HUES6 (cell line): ENCODE measurements around the gene SP6.

ENCODE experiments used
- H3K27ac ChIP-seq: 2 replicates; pipeline ENCODE4 v1.7.0; 2013; ENCODE audit warnings: low read depth, mild to moderate bottlenecking, low read length, inconsistent platforms
- H3K27me3 ChIP-seq: 2 replicates; pipeline ENCODE4 v1.6.1; 2013; ENCODE audit warnings: low read length; ENCODE audit not compliant: control insufficient read depth, insufficient read depth
- H3K36me3 ChIP-seq: 2 replicates; pipeline ENCODE4 v1.6.1; 2013; ENCODE audit warnings: low read length; ENCODE audit not compliant: control insufficient read depth, insufficient read depth
- H3K4me1 ChIP-seq: 2 replicates; pipeline ENCODE4 v1.6.1; 2013; ENCODE audit warnings: low read length; ENCODE audit not compliant: control insufficient read depth, insufficient read depth
- H3K4me3 ChIP-seq: 2 replicates; pipeline ENCODE4 v1.5.1; 2013; ENCODE audit warnings: low read depth, low read length
- H3K9ac ChIP-seq: one replicate; pipeline ENCODE4 v1.6.1; 2013; ENCODE audit warnings: mild to moderate bottlenecking, low read length
- H3K9me3 ChIP-seq: 2 replicates; pipeline ENCODE4 v1.6.1; 2013; ENCODE audit warnings: low read depth, low read length; ENCODE audit not compliant: control insufficient read depth, insufficient read depth

Gene SP6

DNA sequence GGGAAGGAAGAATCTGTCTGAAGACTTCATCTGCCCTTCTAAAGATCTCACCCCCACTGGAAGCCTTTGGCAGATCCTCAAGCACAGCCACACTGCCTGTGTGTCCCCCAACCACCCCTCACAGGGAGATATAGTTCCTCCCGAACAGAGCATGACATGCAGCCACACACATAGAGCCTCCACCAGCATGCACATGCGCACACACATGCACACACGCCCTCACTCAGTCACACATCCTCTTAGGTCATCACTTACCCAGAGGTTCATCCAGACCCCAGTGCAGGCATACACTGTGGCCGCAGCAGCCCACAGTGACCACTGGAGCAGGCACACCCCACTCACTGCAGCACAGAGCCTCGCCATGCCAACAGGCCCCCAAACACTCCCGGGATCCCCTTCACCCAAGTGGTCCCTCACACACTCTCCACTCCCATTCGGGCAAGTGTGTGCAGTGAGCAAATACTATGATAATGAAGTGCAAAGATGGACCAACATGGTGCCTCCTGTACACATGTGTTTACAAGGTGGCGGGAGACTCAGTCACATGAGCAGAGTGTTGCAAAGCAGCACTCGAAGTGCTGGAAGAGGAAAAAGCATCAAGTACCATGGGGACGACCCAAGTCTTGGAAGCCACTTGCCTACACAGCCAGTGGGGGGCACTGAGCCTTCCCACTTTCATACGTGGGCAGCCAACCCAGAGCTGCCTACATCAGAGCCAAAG lies 17.0 kb upstream of the SP6 start:
- no peak overlapping the region for H3K27ac ChIP-seq
- no peaks in the 10 kb centered on the region for H3K36me3 ChIP-seq
- peaks cover 31% of the 10 kb centered on the region for H3K4me1 ChIP-seq
- H3K9me3 ChIP-seq, result no peaks in the 10 kb centered on the region
- H3K9ac ChIP-seq, result no peak overlapping the region
- peaks cover 49% of the 10 kb centered on the region for H3K27me3 ChIP-seq
- H3K4me3 ChIP-seq, result no peak overlapping the region

DNA sequence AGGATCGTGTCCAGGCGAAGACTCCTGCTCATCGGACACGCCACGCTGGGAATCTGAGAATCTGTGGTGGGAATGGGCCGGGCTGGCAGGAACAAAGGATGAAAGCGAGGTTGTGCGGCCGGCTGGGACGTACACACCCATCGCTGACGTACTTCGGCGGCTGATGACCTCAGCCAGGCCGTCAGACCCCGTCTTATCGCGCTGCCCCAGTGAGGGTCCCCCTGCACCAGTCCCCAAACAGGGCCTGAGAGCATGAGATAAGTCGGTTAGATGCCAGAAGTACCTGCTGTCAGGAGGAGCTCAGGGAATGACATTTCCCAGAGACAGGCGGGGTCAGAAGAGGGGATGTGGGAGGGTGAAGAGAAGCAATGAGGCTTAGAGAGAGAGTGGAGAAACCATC lies 16.0 kb upstream of the SP6 start:
- Histone ChIP-seq H3K9me3 (no peaks in the 10 kb centered on the region), H3K27ac (no peak overlapping the region), H3K4me3 (no peak overlapping the region), H3K27me3 (peaks cover 46% of the 10 kb centered on the region), H3K4me1 (peaks cover 28% of the 10 kb centered on the region), H3K9ac (no peak overlapping the region), H3K36me3 (no peaks in the 10 kb centered on the region)

DNA sequence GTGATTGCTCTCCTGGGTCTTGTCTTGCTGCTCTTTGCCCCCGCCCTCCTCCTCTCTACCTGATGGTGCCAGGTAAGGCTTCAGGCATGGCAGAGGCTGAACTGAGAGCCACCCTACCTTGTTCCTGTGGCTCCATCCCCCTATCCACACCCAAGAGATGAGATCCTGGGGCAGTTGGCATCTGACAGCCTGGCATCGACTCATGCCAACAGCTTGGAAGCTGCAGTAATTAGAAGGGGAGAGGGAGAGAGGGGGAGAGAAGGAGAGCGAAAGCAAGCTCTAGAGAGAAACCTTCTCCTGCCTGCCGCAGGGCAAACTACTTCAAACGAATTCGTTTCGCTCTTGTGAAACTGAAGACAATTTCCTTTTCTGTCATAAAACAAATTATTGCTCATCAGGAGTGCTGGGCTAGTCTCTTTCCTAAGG lies 13.8 kb upstream of the SP6 start:
- Histone ChIP-seq H3K9ac (no peak overlapping the region), H3K4me3 (no peak overlapping the region), H3K4me1 (peaks cover 18% of the 10 kb centered on the region), H3K27ac (no peak overlapping the region), H3K36me3 (no peaks in the 10 kb centered on the region), H3K27me3 (peaks cover 31% of the 10 kb centered on the region), H3K9me3 (no peaks in the 10 kb centered on the region)

DNA sequence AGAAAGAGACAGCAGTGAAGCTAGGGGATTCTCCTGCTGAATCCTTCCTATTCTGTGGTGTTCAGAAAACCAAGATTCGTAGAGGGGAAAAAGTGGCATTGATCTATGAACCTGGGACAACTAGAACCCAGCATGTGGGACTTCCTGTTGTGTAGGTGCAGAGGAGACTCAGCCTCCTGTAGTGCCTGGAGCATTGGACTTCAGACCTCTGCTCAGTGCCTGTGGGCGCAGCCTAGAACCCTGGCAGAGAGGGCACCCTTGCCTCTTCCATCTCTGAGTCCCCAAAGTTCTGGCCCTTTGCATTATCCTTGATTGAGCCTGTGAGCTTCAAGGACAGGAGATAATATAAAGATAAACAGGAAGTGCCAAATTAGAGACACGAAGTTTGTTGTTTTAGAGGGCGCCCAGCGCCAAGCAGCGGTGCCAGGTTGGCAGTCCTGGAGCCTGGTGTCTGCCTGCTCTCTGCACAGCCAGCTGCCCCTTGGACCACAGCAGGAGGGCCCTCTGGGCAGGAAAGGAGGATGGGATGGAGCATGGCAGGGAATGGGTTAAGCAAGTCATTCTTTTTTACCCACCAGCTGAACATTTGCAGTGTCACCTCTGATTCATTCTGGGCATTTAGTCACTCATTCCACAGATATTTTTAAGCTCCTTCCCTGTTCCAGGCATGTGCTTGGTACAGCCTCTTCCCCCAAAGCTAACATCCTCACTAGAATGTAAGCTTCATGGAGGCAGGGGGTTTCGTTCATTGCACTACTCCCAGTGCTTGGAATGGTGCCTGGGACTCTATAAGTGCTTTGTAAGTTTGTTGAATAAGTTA lies 11.9 kb upstream of the SP6 start:
- Histone ChIP-seq H3K36me3 (no peaks in the 10 kb centered on the region), H3K9me3 (no peaks in the 10 kb centered on the region), H3K4me1 (peaks cover 13% of the 10 kb centered on the region; the same call in 1 of the 2 replicates), H3K4me3 (no peak overlapping the region), H3K9ac (no peak overlapping the region), H3K27me3 (peaks cover 26% of the 10 kb centered on the region), H3K27ac (no peak overlapping the region)

- peaks cover 29% of the 10 kb centered on the region for H3K27me3 ChIP-seq
- peaks cover 27% of the 10 kb centered on the region; the same call in 1 of the 2 replicates for H3K4me1 ChIP-seq
- no peak overlapping the region for H3K27ac ChIP-seq
- no peaks in the 10 kb centered on the region for H3K36me3 ChIP-seq
- H3K4me3 ChIP-seq, result no peak overlapping the region
- no peak overlapping the region for H3K9ac ChIP-seq
- no peaks in the 10 kb centered on the region for H3K9me3 ChIP-seq
These were observed 9.4 kb upstream of the SP6 start for GRCh38 chr17:47860386-47860785.

- Histone ChIP-seq H3K4me3 (no peak overlapping the region), H3K27ac (no peak overlapping the region), H3K9ac (no peak overlapping the region), H3K36me3 (no peaks in the 10 kb centered on the region), H3K27me3 (peaks cover 50% of the 10 kb centered on the region), H3K9me3 (no peaks in the 10 kb centered on the region), H3K4me1 (peaks cover 34% of the 10 kb centered on the region; the same call in 1 of the 2 replicates)
These were observed 6.8 kb upstream of the SP6 start for GRCh38 chr17:47857551-47858455.

GRCh38 chr17:47856830-47857229 lies 5.9 kb upstream of the SP6 start:
- no peak overlapping the region for H3K9ac ChIP-seq
- peaks cover 60% of the 10 kb centered on the region for H3K27me3 ChIP-seq
- H3K4me3 ChIP-seq, result no peak overlapping the region
- no peaks in the 10 kb centered on the region for H3K9me3 ChIP-seq
- H3K4me1 ChIP-seq, result peaks cover 40% of the 10 kb centered on the region
- H3K27ac ChIP-seq, result no peak overlapping the region
- H3K36me3 ChIP-seq, result no peaks in the 10 kb centered on the region

GRCh38 chr17:47855737-47856136 lies 4.8 kb upstream of the SP6 start:
- H3K27me3 ChIP-seq, result peaks cover 67% of the 10 kb centered on the region
- H3K9me3 ChIP-seq, result no peaks in the 10 kb centered on the region
- H3K4me3 ChIP-seq, result no peak overlapping the region
- H3K27ac ChIP-seq, result no peak overlapping the region
- H3K4me1 ChIP-seq, result peaks cover 41% of the 10 kb centered on the region
- no peaks in the 10 kb centered on the region for H3K36me3 ChIP-seq
- H3K9ac ChIP-seq, result no peak overlapping the region

DNA sequence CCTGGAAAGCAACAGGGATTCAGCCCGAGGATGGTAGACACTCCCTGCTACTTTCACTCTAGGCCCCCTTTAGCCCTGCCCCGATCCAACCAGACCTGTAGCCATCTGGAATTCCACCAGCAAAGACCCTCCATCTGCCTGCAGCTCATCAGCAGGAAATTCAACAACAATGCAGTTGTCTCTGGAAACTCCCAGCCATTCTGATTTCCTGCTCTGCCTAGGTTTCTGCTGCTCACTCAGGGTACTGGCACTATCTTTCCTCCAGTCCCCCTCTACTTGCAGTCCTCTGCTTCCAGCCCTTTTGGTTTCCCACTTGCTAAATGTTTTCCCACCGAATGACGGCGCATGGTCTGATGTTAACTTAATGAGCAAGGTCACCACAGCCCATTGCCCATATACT lies 2.7 kb upstream of the SP6 start:
- Histone ChIP-seq H3K4me3 (no peak overlapping the region), H3K27ac (no peak overlapping the region), H3K9me3 (no peaks in the 10 kb centered on the region), H3K36me3 (no peaks in the 10 kb centered on the region), H3K4me1 (peaks cover 56% of the 10 kb centered on the region), H3K27me3 (peaks cover 80% of the 10 kb centered on the region), H3K9ac (no peak overlapping the region)

GRCh38 chr17:47852113-47852949 lies 1.4 kb upstream of the SP6 start:
- H3K27ac ChIP-seq, result no peak overlapping the region
- H3K4me1 ChIP-seq, result peaks cover 59% of the 10 kb centered on the region
- no peaks in the 10 kb centered on the region for H3K9me3 ChIP-seq
- peaks cover 93% of the 10 kb centered on the region for H3K27me3 ChIP-seq
- H3K4me3 ChIP-seq, result peak overlapping the region; percentile 72
- no peak overlapping the region for H3K9ac ChIP-seq
- no peaks in the 10 kb centered on the region for H3K36me3 ChIP-seq
